Gastroesophageal sphincter (tissue), 3 donors: ENCODE results near the gene TLX3.

Experiments used
- CTCF ChIP-seq, 4 experiments: fragments of 200-600 bp in 2 of 4; fragments of 450-650 bp in 2 of 4; sonication (generic) in 1 of 4; IDR thresholded peaks; one replicate each; pipeline ENCODE4 v1.5.1; 2017 to 2019; ENCODE audit warnings: antibody characterized with exemption in 4 of 4, mild to moderate bottlenecking in 2 of 4, moderate library complexity in 2 of 4
- EP300 ChIP-seq: sonication (generic); formaldehyde crosslinking; IDR thresholded peaks from one replicate; pipeline ENCODE4 v1.6.1; 2017; ENCODE audit warnings: antibody characterized with exemption, mild to moderate bottlenecking
- POLR2A ChIP-seq, 2 donors: fragments of 450-650 bp; IDR thresholded peaks; one replicate each; pipeline ENCODE4 v1.6.1; 2017; ENCODE audit warnings: antibody characterized with exemption in 2 of 2, mild to moderate bottlenecking in 2 of 2, moderate library complexity in 1 of 2
- POLR2AphosphoS5 ChIP-seq: sonication (generic); formaldehyde crosslinking; IDR thresholded peaks from one replicate; pipeline ENCODE4 v1.6.1; 2017; ENCODE audit warnings: antibody characterized with exemption

- TF ChIP-seq CTCF (IDR thresholded peaks at IDR 0.05) (no peak), POLR2AphosphoS5 (no peak), EP300 (no peak), POLR2A (IDR thresholded peaks at IDR 0.05) (no peak)
These were observed 23.6 kb upstream of the TLX3 start for GRCh38 chr5:171285465-171285864.
